Measurements from ENCODE around the gene FER. TPM values are rescaled to one million over a fixed set of nuclear protein-coding genes. Genes with fewer than 3 reads are reported as not detected.
"Not testable (repeated sequence)": the region's sequence is repeated elsewhere in the genome, so short reads cannot be mapped to it uniquely, and the experiment has no call there.

Gene FER
- total and polyA plus RNA-seq, 9 donors = 6.3 to 26.9 (median 9.7) TPM

DNA sequence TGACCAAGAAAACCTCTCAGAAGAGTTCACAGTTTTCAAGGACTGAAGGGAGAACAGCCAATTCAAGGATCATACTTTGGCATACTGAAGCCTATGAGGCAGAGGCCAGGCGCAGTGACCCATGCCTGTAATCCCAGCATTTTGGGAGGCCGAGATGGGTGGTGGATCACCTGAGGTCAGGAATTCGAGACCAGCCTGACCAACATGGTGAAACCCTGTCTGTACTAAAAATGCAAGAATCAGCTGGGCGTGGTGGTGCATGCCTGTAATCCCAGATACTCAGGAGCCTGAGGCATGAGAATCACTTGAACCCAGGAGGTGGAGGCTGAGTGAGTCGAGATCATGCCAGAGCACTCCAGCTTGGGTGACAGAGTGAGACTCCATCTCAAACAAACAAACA, 19.2 kb downstream of the FER start:
- 82% methylated on average over 4 of the region's 5 CpGs for WGBS (ENCODE audit: insufficient coverage)
- H3K27me3 ChIP-seq (ENCODE audit: control insufficient read depth, insufficient read depth, low read length); H3K9me3 ChIP-seq (replicated peaks; ENCODE audit: control insufficient read depth, low read depth, low read length); H3K4me3 ChIP-seq (ENCODE audit: low read length); H3K36me3 ChIP-seq (ENCODE audit: control insufficient read depth, insufficient read depth, low read length); H3K27ac ChIP-seq (ENCODE audit: low read length); H3K4me1 ChIP-seq (ENCODE audit: control insufficient read depth, insufficient read depth, low read length); DNase-seq: not testable (repeated sequence)

DNA sequence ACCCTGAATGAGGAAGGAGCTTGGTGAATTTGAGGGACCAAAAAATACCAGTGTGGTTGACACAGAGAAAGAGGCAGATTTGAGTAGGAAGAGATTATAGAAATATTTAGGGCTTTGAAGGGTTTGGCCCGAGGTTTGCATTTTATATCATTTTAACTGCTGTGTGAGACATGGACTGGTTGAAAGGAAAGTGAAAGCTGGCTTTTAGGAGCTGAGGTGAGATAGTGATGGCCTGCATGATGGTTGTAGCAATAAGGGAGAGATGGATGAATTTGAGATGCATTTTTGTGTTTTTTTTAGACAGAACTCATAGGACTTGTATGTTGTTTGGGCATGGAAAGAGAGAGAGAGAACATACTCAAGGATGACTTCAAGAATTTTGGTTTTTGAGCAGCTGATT, 21.7 kb downstream of the FER start:
- DNase-seq = no peak
- Histone ChIP-seq H3K4me1 (ENCODE audit: control insufficient read depth, insufficient read depth, low read length) (no peaks in the 10 kb centered on the region), H3K9me3 (replicated peaks; ENCODE audit: control insufficient read depth, low read depth, low read length) (no peaks in the 10 kb centered on the region), H3K36me3 (ENCODE audit: control insufficient read depth, insufficient read depth, low read length) (peaks cover 5% of the 10 kb centered on the region), H3K4me3 (ENCODE audit: low read length) (no peak overlapping the region), H3K27ac (ENCODE audit: low read length) (no peak overlapping the region), H3K27me3 (ENCODE audit: control insufficient read depth, insufficient read depth, low read length) (no peaks in the 10 kb centered on the region)
- WGBS (ENCODE audit: insufficient coverage) = 67% methylated on average over 1 of the region's 1 CpG

DNA sequence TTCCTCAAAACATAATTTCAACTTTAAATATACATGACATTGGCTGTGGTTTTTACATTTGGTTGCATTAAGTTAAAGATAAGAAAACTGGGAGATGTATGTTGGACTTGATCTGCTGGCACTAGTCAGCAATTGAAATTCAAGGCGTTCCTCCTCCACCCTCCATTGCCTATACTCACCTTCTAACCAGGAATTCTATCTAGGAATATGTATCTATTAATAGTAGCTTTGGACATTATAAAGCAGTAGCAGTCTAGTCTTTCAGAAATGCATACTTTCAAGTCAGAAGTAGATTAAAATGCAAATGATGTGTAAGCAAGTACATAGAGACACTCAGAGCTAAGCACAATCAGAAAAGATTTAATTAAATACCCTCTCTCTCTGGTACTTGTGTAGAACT, 24.9 kb downstream of the FER start:
- Histone ChIP-seq H3K4me1 (ENCODE audit: control insufficient read depth, insufficient read depth, low read length) (no peaks in the 10 kb centered on the region), H3K4me3 (ENCODE audit: low read length) (no peak overlapping the region), H3K27ac (ENCODE audit: low read length) (no peak overlapping the region), H3K36me3 (ENCODE audit: control insufficient read depth, insufficient read depth, low read length) (peaks cover 5% of the 10 kb centered on the region), H3K9me3 (replicated peaks; ENCODE audit: control insufficient read depth, low read depth, low read length) (peaks cover 3% of the 10 kb centered on the region), H3K27me3 (ENCODE audit: control insufficient read depth, insufficient read depth, low read length) (no peaks in the 10 kb centered on the region)
- WGBS (ENCODE audit: insufficient coverage) = no CpG with 5 or more reads among the region's 1 CpG
- no peak for DNase-seq

DNA sequence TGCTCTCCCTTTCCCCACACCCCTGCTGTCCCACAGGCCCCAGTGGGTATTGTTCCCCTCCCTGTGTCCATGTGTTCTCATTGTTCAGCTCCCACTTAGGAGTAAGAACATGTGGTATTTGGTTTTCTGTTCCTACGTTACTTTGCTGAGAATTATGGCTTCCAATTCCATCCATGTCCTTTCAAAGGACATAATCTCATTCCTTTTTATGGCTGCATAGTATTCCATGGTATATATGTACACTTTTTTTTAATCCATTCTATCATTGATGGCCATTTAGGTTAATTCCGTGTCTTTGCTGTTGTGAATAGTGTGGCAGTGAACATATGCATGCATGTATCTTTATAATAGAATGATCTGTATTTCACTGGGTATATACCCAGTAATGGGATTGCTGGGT, 25.6 kb downstream of the FER start:
- H3K27me3 ChIP-seq (ENCODE audit: control insufficient read depth, insufficient read depth, low read length) = no peaks in the 10 kb centered on the region
- DNase-seq = no peak
- H3K4me1 ChIP-seq (ENCODE audit: control insufficient read depth, insufficient read depth, low read length) = no peaks in the 10 kb centered on the region
- no peak overlapping the region for H3K4me3 ChIP-seq (ENCODE audit: low read length)
- H3K27ac ChIP-seq (ENCODE audit: low read length) = no peak overlapping the region
- H3K36me3 ChIP-seq (ENCODE audit: control insufficient read depth, insufficient read depth, low read length) = peaks cover 5% of the 10 kb centered on the region
- WGBS (ENCODE audit: insufficient coverage) = no CpG with 5 or more reads among the region's 2 CpGs
- H3K9me3 ChIP-seq (replicated peaks; ENCODE audit: control insufficient read depth, low read depth, low read length) = peaks cover 3% of the 10 kb centered on the region

DNA sequence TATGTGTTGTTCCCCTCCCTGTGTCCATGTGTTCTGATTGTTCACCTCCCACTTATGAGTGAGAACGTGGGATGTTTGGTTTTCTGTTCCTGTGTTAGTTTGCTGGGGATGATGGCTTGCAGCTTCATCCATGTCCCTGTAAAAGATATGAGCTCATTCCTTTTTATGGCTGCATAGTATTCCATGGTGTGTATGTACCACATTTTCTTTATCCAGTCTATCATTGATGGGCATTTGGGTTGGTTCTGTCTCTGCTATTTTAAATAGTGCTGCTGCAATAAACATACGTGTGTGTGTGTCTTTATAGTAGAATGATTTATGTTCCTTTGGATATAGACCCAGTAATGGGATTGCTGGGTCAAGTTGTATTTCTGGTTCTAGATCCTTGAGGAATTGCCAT, 26.4 kb downstream of the FER start:
- H3K4me1 ChIP-seq (ENCODE audit: control insufficient read depth, insufficient read depth, low read length); H3K27ac ChIP-seq (ENCODE audit: low read length); H3K27me3 ChIP-seq (ENCODE audit: control insufficient read depth, insufficient read depth, low read length); H3K9me3 ChIP-seq (replicated peaks; ENCODE audit: control insufficient read depth, low read depth, low read length); H3K4me3 ChIP-seq (ENCODE audit: low read length); H3K36me3 ChIP-seq (ENCODE audit: control insufficient read depth, insufficient read depth, low read length); DNase-seq: not testable (repeated sequence)
- no CpG with 5 or more reads among the region's 2 CpGs for WGBS (ENCODE audit: insufficient coverage)

DNA sequence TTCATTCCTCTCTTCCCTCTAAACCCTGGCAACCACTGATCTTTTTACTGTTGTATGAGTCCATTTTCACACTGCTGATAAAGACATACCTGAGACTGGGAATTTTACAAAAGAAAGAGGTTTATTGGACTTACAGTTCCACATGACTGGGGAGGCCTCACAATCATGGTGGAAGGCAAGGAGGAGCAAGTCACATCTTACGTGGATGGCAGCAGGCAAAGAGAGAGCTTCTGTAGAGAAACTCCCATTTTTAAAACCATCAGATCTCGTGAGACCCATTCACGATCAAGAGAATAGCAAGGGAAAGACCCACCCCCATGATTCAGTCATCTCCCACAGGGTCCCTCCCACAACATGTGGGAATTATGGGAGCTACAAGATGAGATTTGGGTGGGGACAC, 29.9 kb downstream of the FER start:
- H3K27me3 ChIP-seq (ENCODE audit: control insufficient read depth, insufficient read depth, low read length); H3K36me3 ChIP-seq (ENCODE audit: control insufficient read depth, insufficient read depth, low read length); H3K4me1 ChIP-seq (ENCODE audit: control insufficient read depth, insufficient read depth, low read length); H3K9me3 ChIP-seq (replicated peaks; ENCODE audit: control insufficient read depth, low read depth, low read length); H3K27ac ChIP-seq (ENCODE audit: low read length); H3K4me3 ChIP-seq (ENCODE audit: low read length); DNase-seq: not testable (repeated sequence)
- no CpG with 5 or more reads among the region's 3 CpGs for WGBS (ENCODE audit: insufficient coverage)

DNA sequence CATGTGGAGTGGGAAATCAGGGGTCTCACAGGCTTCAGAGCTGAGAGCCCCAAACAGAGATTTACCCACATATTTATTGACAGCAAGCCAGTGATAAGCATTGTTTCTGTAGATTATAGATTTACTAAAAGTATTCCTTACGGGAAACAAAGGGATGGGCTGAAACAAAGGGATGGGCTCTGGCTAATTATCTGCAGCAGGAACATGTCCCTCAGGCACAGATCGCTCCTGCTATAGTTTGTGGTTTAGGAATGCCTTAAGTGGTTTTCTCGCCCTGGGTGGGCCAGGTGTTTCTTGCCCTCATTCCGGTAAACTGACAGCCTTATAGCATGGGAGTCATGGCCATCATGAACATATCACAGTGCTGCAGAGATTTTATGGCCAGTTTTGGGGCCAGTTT, 36.9 kb downstream of the FER start:
- peaks cover 16% of the 10 kb centered on the region for H3K4me1 ChIP-seq (ENCODE audit: control insufficient read depth, insufficient read depth, low read length)
- peaks cover 13% of the 10 kb centered on the region for H3K36me3 ChIP-seq (ENCODE audit: control insufficient read depth, insufficient read depth, low read length)
- 100% methylated on average over 1 of the region's 4 CpGs for WGBS (ENCODE audit: insufficient coverage)
- peaks cover 14% of the 10 kb centered on the region for H3K9me3 ChIP-seq (replicated peaks; ENCODE audit: control insufficient read depth, low read depth, low read length)
- H3K27ac ChIP-seq (ENCODE audit: low read length); H3K4me3 ChIP-seq (ENCODE audit: low read length); DNase-seq; H3K27me3 ChIP-seq (ENCODE audit: control insufficient read depth, insufficient read depth, low read length): not testable (repeated sequence)

DNA sequence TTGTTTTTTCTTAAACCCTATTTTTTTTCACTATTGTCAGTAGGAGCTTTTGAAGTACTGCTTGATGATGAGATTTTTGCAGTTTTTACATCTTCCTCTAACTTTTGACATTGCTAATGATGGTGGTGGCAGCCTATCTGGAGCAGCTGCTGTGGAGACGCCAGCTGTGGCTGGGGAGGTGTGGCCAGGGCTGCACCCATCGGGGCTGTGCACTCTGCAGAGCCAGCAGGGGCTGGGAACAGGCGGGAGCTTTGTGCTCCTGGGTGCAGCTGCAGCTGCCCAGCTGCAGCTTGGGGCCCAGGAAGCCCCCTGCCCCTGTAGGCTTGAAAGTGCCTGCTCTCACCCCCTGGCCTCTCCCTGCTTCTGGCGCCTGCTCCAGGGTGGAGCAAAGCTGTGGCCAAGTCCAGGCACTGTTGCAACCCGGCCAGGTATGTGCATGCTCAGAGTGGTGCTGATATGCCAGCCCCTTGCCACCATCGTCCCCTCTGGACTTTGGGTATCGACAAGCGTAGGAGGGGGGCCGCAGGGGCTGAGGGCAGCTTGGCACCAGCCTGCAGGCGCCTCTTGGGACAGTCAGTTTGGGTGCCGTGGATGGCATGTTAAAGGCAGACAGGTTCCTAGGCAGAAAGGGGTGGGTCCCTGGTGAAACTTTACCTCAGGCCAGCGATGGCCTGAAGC, 39.2 kb downstream of the FER start:
- peaks cover 16% of the 10 kb centered on the region for H3K4me1 ChIP-seq (ENCODE audit: control insufficient read depth, insufficient read depth, low read length)
- 95% methylated on average over 11 of the region's 12 CpGs for WGBS (ENCODE audit: insufficient coverage)
- no peak overlapping the region for H3K4me3 ChIP-seq (ENCODE audit: low read length)
- no peaks in the 10 kb centered on the region for H3K27me3 ChIP-seq (ENCODE audit: control insufficient read depth, insufficient read depth, low read length)
- peaks cover 14% of the 10 kb centered on the region for H3K9me3 ChIP-seq (replicated peaks; ENCODE audit: control insufficient read depth, low read depth, low read length)
- H3K36me3 ChIP-seq (ENCODE audit: control insufficient read depth, insufficient read depth, low read length) = peaks cover 13% of the 10 kb centered on the region
- H3K27ac ChIP-seq (ENCODE audit: low read length) = no peak overlapping the region
- peak; percentile 25 for DNase-seq

DNA sequence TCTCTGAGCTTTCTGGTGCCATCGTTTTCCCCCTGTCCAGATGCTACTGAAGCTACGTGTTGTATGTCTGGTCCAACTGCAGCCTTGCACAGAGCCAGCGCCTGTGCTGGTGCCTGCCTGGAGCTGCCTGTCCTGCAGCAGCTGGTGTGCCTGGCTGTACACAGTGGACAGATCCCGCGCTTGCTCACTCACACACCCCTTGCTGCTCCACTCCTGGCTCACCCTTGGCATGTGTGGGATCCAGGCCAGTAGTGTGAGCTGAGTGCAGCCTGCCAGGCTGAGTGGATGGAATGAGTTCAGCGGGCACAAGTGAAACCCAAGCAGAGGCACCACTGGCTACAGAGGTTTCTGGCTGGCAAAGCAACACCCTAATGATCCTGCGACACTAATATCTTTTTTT, 40.4 kb downstream of the FER start:
- Histone ChIP-seq H3K4me1 (ENCODE audit: control insufficient read depth, insufficient read depth, low read length) (peaks cover 16% of the 10 kb centered on the region), H3K9me3 (replicated peaks; ENCODE audit: control insufficient read depth, low read depth, low read length) (peaks cover 14% of the 10 kb centered on the region), H3K27ac (ENCODE audit: low read length) (peak overlapping the region; percentile 62), H3K4me3 (ENCODE audit: low read length) (no peak overlapping the region), H3K27me3 (ENCODE audit: control insufficient read depth, insufficient read depth, low read length) (no peaks in the 10 kb centered on the region), H3K36me3 (ENCODE audit: control insufficient read depth, insufficient read depth, low read length) (peaks cover 13% of the 10 kb centered on the region)
- DNase-seq = peak; percentile 85
- WGBS (ENCODE audit: insufficient coverage) = 80% methylated on average over 4 of the region's 7 CpGs

DNA sequence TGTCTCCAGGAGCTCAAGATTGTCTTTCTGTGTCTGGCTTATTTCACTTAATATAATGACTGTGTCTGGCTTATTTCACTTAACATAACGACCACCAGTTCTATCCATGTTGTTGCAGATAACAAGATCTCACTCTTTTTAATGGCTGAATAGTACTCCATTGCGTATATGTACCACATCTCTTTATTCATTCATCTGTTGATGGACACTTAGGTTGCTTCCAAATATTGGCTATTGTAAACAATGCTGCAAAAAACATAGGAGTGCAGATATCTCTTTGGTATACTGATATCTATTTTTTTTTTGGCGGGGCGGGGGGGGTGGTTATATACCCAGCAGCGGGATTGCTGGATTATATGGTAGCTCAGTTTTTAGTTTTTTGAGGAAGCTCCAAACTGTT, 45.5 kb downstream of the FER start:
- peaks cover 7% of the 10 kb centered on the region for H3K36me3 ChIP-seq (ENCODE audit: control insufficient read depth, insufficient read depth, low read length)
- no peaks in the 10 kb centered on the region for H3K27me3 ChIP-seq (ENCODE audit: control insufficient read depth, insufficient read depth, low read length)
- WGBS (ENCODE audit: insufficient coverage) = no CpG with 5 or more reads among the region's 5 CpGs
- H3K27ac ChIP-seq (ENCODE audit: low read length) = no peak overlapping the region
- no peaks in the 10 kb centered on the region for H3K9me3 ChIP-seq (replicated peaks; ENCODE audit: control insufficient read depth, low read depth, low read length)
- H3K4me3 ChIP-seq (ENCODE audit: low read length) = no peak overlapping the region
- no peak for DNase-seq
- no peaks in the 10 kb centered on the region for H3K4me1 ChIP-seq (ENCODE audit: control insufficient read depth, insufficient read depth, low read length)

DNA sequence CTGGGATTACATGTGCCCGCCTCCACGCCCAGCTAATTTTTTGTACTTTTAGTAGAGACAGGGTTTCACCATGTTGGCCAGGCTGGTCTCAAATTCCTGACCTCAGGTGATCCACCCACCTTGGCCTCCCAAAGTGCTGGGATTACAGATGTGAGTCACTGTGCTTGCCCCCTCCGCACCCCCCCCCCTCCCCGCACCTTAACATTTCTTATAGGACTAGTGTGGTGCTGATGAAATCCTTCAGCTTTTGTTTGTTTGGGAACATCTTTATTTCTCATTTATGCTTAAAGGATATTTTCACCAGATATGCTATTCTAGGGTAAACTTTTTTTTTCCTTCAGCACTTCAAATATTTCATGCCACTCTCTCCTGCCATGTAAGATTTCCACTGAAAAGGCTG, 46.7 kb downstream of the FER start:
- H3K36me3 ChIP-seq (ENCODE audit: control insufficient read depth, insufficient read depth, low read length); H3K27me3 ChIP-seq (ENCODE audit: control insufficient read depth, insufficient read depth, low read length); H3K9me3 ChIP-seq (replicated peaks; ENCODE audit: control insufficient read depth, low read depth, low read length); H3K27ac ChIP-seq (ENCODE audit: low read length); DNase-seq; H3K4me3 ChIP-seq (ENCODE audit: low read length); H3K4me1 ChIP-seq (ENCODE audit: control insufficient read depth, insufficient read depth, low read length): not testable (repeated sequence)
- no CpG with 5 or more reads among the region's 4 CpGs for WGBS (ENCODE audit: insufficient coverage)

Measured in muscle of leg (tissue), 11 donors.